Retinal pigment epithelial cell (primary cell): Measurements from ENCODE around the gene COX19.

Source experiments
- DNase-seq: peaks from one replicate; pipeline ENCODE4 v3.0.0-alpha.2; 2010; ENCODE audit warnings: low read depth
- H3K4me3 ChIP-seq: 2 replicates; pipeline ENCODE4 v1.5.1; 2011; ENCODE audit warnings: mild to moderate bottlenecking, low read length, control low read depth, moderate library complexity
- CTCF ChIP-seq: conservative IDR thresholded peaks from 2 replicates; pipeline ENCODE4 v1.5.1; 2011; ENCODE audit warnings: low read depth, low read length, control low read depth, inconsistent platforms

COX19 gene

GRCh38 chr7:916291-916941, 58.9 kb downstream of the COX19 start:
- H3K4me3 ChIP-seq, result no peak overlapping the region
- no peak for DNase-seq
- TF ChIP-seq CTCF, result no peak
